B cell (primary cell): ENCODE results near the gene MRLN. TPM values are rescaled to one million over a fixed set of nuclear protein-coding genes. Genes with fewer than 3 reads are reported as not detected.

ENCODE experiments used
- ATAC-seq: fragments of 200-7000 bp; cut with Tn5 transposase; one replicate; pipeline ENCODE4 v1.10.0; 2021; ENCODE audit warnings: low read depth, mild to moderate bottlenecking, moderate number of reproducible peaks, moderate library complexity
- CTCF ChIA-PET: fragments of 350-600 bp; sonication (Branson Sonifier 250); formaldehyde crosslinking; loops from one replicate; lab custom pipeline; 2021; ENCODE audit warnings: antibody characterized with exemption, inconsistent platforms; lab: Charles Lee
- POLR2A ChIA-PET: fragments of 350-600 bp; sonication (Branson Sonifier 250); formaldehyde crosslinking; loops from one replicate; lab custom pipeline; 2021; ENCODE audit warnings: antibody characterized with exemption; lab: Charles Lee
- DNase-seq: peaks from one replicate; pipeline ENCODE4 v3.0.0; 2013
- H2AFZ ChIP-seq: 2 replicates; pipeline ENCODE4 v1.6.1; 2012; ENCODE audit warnings: mild to moderate bottlenecking, low read depth, low read length; ENCODE audit not compliant: insufficient read depth, poor library complexity, severe bottlenecking
- H3K27ac ChIP-seq, 2 donors: 1 replicate in 1 of 2; 2 replicates in 1 of 2; pipeline ENCODE4 v1.5.1; 2012 to 2013; ENCODE audit warnings: low read length in 2 of 2, mild to moderate bottlenecking in 2 of 2, moderate library complexity in 1 of 2
- H3K27me3 ChIP-seq, 4 experiments: fragments of 200-600 bp in 1 of 4; sonication (generic) in 1 of 4; replicated peaks in 1 of 4; 1 replicate in 2 of 4; 2 replicates in 2 of 4; pipeline versions ENCODE4 v1.6.1 to v1.7.0; 2013 to 2016; ENCODE audit warnings: low read length in 3 of 4, mild to moderate bottlenecking in 2 of 4, mixed read lengths in 1 of 4, moderate library complexity in 1 of 4; ENCODE audit not compliant: insufficient read depth in 4 of 4, control insufficient read depth in 3 of 4; ENCODE audit errors: control extremely low read depth in 1 of 4
- H3K36me3 ChIP-seq, 2 experiments: replicated peaks in 1 of 2; 1 replicate in 1 of 2; 2 replicates in 1 of 2; pipeline versions ENCODE4 v1.6.1 to v1.7.1; 2013; ENCODE audit warnings: low read length in 1 of 2; ENCODE audit not compliant: insufficient read depth in 2 of 2, control insufficient read depth in 1 of 2; ENCODE audit errors: control extremely low read depth in 1 of 2, extremely low read depth in 1 of 2
- H3K4me1 ChIP-seq, 2 donors: fragments of 200-600 bp in 1 of 2; sonication (generic) in 1 of 2; 1 replicate in 1 of 2; 2 replicates in 1 of 2; pipeline versions ENCODE4 v1.5.1 to v1.6.1; 2013 to 2017; ENCODE audit warnings: low read length in 2 of 2; ENCODE audit not compliant: control insufficient read depth in 2 of 2, insufficient read depth in 2 of 2
- H3K4me2 ChIP-seq: replicated peaks from 2 replicates; pipeline ENCODE3; 2012; ENCODE audit warnings: mild to moderate bottlenecking, low read depth, low read length; ENCODE audit not compliant: poor library complexity, severe bottlenecking
- H3K4me3 ChIP-seq, 5 experiments: fragments of 200-600 bp in 1 of 5; sonication (generic) in 1 of 5; 1 replicate in 3 of 5; 2 replicates in 2 of 5; pipeline versions ENCODE4 v1.5.1 to v1.7.0; 2011 to 2016; ENCODE audit warnings: low read length in 4 of 5, mild to moderate bottlenecking in 4 of 5, low read depth in 2 of 5, control low read depth in 1 of 5, moderate library complexity in 1 of 5; ENCODE audit not compliant: insufficient read depth in 1 of 5; ENCODE audit errors: control extremely low read depth in 1 of 5, extremely low read depth in 1 of 5
- H3K79me2 ChIP-seq: fragments of 200-600 bp; sonication (generic); one replicate; pipeline ENCODE4 v1.6.0; 2016; ENCODE audit warnings: low read length; ENCODE audit not compliant: control insufficient read depth, insufficient read depth
- H3K9ac ChIP-seq: fragments of 200-600 bp; sonication (generic); 2 replicates; pipeline ENCODE4 v1.6.1; 2017; ENCODE audit warnings: mild to moderate bottlenecking, low read length, moderate library complexity
- H3K9me3 ChIP-seq, 3 donors: one replicate each; pipeline versions ENCODE4 v1.6.1 to v1.7.1; 2013; ENCODE audit warnings: low read length in 2 of 3; ENCODE audit not compliant: control insufficient read depth in 2 of 3, insufficient read depth in 1 of 3; ENCODE audit errors: control extremely low read depth in 1 of 3
- H4K20me1 ChIP-seq: 2 replicates; pipeline ENCODE4 v1.6.0; 2012; ENCODE audit warnings: mild to moderate bottlenecking, low read length; ENCODE audit not compliant: insufficient read depth, control insufficient read depth, poor library complexity, severe bottlenecking
- H3K27ac Mint-ChIP-seq: one replicate; pipeline ENCODE4 v1.8.0; 2021; ENCODE audit warnings: mixed read lengths
- H3K27me3 Mint-ChIP-seq: one replicate; pipeline ENCODE4 v1.8.0; 2021; ENCODE audit warnings: mixed read lengths
- H3K4me1 Mint-ChIP-seq: one replicate; pipeline ENCODE4 v1.8.0; 2021; ENCODE audit warnings: mixed read lengths
- H3K4me3 Mint-ChIP-seq: one replicate; pipeline ENCODE4 v1.8.0; 2021; ENCODE audit warnings: mixed read lengths
- H3K9me3 Mint-ChIP-seq: one replicate; pipeline ENCODE4 v1.8.0; 2022; ENCODE audit warnings: mixed read lengths; ENCODE audit not compliant: insufficient read depth
- EZH2 ChIP-seq: IDR thresholded peaks from 2 replicates; pipeline ENCODE4 v1.6.1; 2012; ENCODE audit warnings: borderline replicate concordance, low read depth, mild to moderate bottlenecking, moderate library complexity, low read length; ENCODE audit not compliant: insufficient read depth, poor library complexity, severe bottlenecking
- WGBS: methylation state at CpG from one replicate; pipeline ENCODE4 v1.1.5; 2013; ENCODE audit warnings: missing lambda C conversion rate; ENCODE audit not compliant: insufficient coverage; 5-methylcytosine and 5-hydroxymethylcytosine counted together
- intact Hi-C: fragments of 100-400 bp; cut with micrococcal nuclease; formaldehyde crosslinking; loops from one replicate; pipeline ENCODE4 v1.10.0; 2022
- polyA plus RNA-seq: library from polyadenylated mRNA; depleted of rRNA; stranded (reverse); fragments of >200 nt; gene quantifications from 2 replicates; pipeline ENCODE4 v1.2.3, GENCODE V29; 2012
- total RNA-seq, 2 donors: library from RNA; stranded (reverse); fragments of 120-200 nt in 1 of 2; gene quantifications; 1 replicate in 1 of 2; 2 replicates in 1 of 2; pipeline versions ENCODE4 v1.2.3 to v1.2.4, GENCODE V29; 2013 to 2022
- TF ChIP-seq, protein P1 (sequence below): fragments of 200-600 bp; IDR thresholded peaks from one replicate; pipeline ENCODE4 v1.8.0; 2022; ENCODE audit warnings: antibody characterized with exemption, mild to moderate bottlenecking

The MRLN gene
- total and polyA plus RNA-seq, 2 donors (not counting 1 experiment from before 2014, with no cell fraction given) = not detected

DNA sequence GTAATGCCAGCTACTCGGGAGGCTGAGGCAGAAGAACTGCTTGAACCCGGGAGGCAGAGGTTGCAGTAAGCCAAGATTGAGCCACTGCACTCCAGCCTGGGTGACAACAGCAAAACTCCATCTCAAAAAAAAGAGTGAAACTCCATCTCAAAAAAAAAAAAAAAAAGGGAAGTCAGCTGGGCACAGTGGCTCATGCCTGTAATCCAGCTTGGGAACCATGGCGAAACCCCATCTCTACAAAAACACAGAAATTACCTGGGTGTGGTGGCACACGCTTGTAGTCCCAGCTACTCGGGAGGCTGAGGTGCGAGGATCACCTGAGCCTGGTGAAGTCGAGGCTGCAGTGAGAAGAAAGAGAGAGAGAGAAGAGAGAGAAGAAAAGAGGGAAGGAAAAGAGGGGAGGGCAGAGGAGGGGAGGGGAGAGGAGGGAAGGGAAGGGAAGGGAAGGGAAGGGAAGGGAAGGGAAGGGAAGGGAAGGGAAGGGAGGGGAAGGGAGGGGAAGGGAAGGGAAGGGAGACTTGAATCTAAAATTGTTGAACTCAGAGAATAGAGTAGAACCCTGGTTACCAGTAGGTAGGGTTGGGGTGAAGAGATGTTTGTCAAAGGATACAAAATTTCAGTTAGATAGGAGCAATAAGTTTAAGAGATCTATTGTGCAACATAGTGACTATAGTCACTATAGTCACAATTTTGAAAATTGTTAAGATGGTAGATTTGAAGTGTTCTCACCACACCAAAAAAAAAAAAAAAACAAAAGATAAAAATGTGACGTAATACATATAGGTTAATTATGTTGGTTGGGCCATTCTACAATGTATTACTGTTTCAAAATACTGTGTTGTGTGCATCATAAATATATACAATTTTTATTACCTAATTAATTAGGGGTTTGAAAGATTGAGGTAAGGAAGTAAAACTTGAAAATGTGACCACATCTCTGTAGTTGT, 46.1 kb downstream of the MRLN start:
- DNase-seq = no peak
- Histone ChIP-seq H3K27ac (no peak overlapping the region), H3K4me2 (no peak overlapping the region), H3K4me3 (no peak overlapping the region), H3K9me3 (no peaks in the 10 kb centered on the region), H3K36me3 (no peaks in the 10 kb centered on the region), H3K4me1 (peaks cover 15 to 21% of the 10 kb centered on the region in 2 donors), H3K9ac (no peak overlapping the region), H3K27me3 (peaks cover 0 to 18% (median 15%) of the 10 kb centered on the region in 4 experiments), H3K79me2 (no peaks in the 10 kb centered on the region), H4K20me1 (no peaks in the 10 kb centered on the region), H2AFZ (no peak overlapping the region)
- no peak overlapping the region for H3K27ac Mint-ChIP-seq
- H3K27me3 Mint-ChIP-seq = peaks cover 28% of the 10 kb centered on the region
- H3K4me1 Mint-ChIP-seq = peaks cover 10% of the 10 kb centered on the region
- TF ChIP-seq EZH2 = no peak
- TF ChIP-seq, protein P1, sequence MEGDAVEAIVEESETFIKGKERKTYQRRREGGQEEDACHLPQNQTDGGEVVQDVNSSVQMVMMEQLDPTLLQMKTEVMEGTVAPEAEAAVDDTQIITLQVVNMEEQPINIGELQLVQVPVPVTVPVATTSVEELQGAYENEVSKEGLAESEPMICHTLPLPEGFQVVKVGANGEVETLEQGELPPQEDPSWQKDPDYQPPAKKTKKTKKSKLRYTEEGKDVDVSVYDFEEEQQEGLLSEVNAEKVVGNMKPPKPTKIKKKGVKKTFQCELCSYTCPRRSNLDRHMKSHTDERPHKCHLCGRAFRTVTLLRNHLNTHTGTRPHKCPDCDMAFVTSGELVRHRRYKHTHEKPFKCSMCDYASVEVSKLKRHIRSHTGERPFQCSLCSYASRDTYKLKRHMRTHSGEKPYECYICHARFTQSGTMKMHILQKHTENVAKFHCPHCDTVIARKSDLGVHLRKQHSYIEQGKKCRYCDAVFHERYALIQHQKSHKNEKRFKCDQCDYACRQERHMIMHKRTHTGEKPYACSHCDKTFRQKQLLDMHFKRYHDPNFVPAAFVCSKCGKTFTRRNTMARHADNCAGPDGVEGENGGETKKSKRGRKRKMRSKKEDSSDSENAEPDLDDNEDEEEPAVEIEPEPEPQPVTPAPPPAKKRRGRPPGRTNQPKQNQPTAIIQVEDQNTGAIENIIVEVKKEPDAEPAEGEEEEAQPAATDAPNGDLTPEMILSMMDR = no peak
- 94% methylated on average over 6 of the region's 8 CpGs for WGBS
- H3K9me3 Mint-ChIP-seq = no peaks in the 10 kb centered on the region
- intact Hi-C loops = no loop called here
- no peak overlapping the region for H3K4me3 Mint-ChIP-seq
- POLR2A ChIA-PET = no interaction called here
- CTCF ChIA-PET = no interaction called here
- ATAC-seq = no peak

- TF ChIP-seq EZH2 = no peak
- Histone ChIP-seq H3K4me1 (peaks cover 15 to 21% of the 10 kb centered on the region in 2 donors), H3K9ac (no peak overlapping the region), H3K4me2 (no peak overlapping the region), H3K9me3 (no peaks in the 10 kb centered on the region), H4K20me1 (no peaks in the 10 kb centered on the region), H3K4me3 (no peak overlapping the region), H3K36me3 (no peaks in the 10 kb centered on the region), H3K79me2 (no peaks in the 10 kb centered on the region), H3K27ac (no peak overlapping the region), H2AFZ (no peak overlapping the region), H3K27me3 (peaks cover 0 to 18% (median 15%) of the 10 kb centered on the region in 4 experiments)
- ChIA-PET CTCF (no interaction called here), POLR2A (no interaction called here)
- Mint-ChIP-seq H3K9me3 (no peaks in the 10 kb centered on the region), H3K27ac (no peak overlapping the region), H3K4me3 (no peak overlapping the region), H3K27me3 (peaks cover 27% of the 10 kb centered on the region), H3K4me1 (peaks cover 10% of the 10 kb centered on the region)
- DNase-seq = no peak
- ATAC-seq = no peak
- intact Hi-C loops = no loop called here
Observed at GRCh38 chr10:59705931-59706330, 47.3 kb downstream of the MRLN start.
